Smooth muscle cell (in vitro differentiated cells): Measurements from ENCODE around the gene SFXN1. TPM values are rescaled to one million over a fixed set of nuclear protein-coding genes. Genes with fewer than 3 reads are reported as not detected.

Experiments
- DNase-seq: peaks from one replicate; lab custom pipeline; 2025; ENCODE audit not compliant: unreplicated experiment; lab: John Stamatoyannopoulos, UW
- H2AFZ ChIP-seq: fragments of 200-600 bp; sonication (generic); 2 replicates; pipeline ENCODE4 v1.6.0; 2016; ENCODE audit warnings: antibody characterized with exemption, low read depth, mild to moderate bottlenecking
- H3F3A ChIP-seq: fragments of 200-600 bp; sonication (generic); 2 replicates; pipeline ENCODE4 v1.6.0; 2017; ENCODE audit warnings: antibody characterized with exemption, low read depth
- H3K27ac ChIP-seq: fragments of 200-600 bp; sonication (generic); 2 replicates; pipeline ENCODE4 v1.5.1; 2016; ENCODE audit warnings: low read depth, mild to moderate bottlenecking
- H3K27me3 ChIP-seq: fragments of 200-600 bp; sonication (generic); 2 replicates; pipeline ENCODE4 v1.6.1; 2016; ENCODE audit warnings: low read depth, mild to moderate bottlenecking
- H3K36me3 ChIP-seq: fragments of 200-600 bp; sonication (generic); 2 replicates; pipeline ENCODE4 v1.5.1; 2016; ENCODE audit warnings: low read depth
- H3K4me1 ChIP-seq: fragments of 200-600 bp; sonication (generic); 2 replicates; pipeline ENCODE4 v1.5.1; 2016; ENCODE audit warnings: low read depth
- H3K4me2 ChIP-seq: fragments of 200-600 bp; sonication (generic); 2 replicates; pipeline ENCODE4 v1.6.0; 2016; ENCODE audit warnings: mild to moderate bottlenecking
- H3K4me3 ChIP-seq: fragments of 200-600 bp; sonication (generic); 2 replicates; pipeline ENCODE4 v1.5.1; 2016; ENCODE audit warnings: mild to moderate bottlenecking
- H3K79me2 ChIP-seq: fragments of 200-600 bp; sonication (generic); 2 replicates; pipeline ENCODE4 v1.6.0; 2016; ENCODE audit warnings: low read depth, mild to moderate bottlenecking
- H3K9ac ChIP-seq: fragments of 200-600 bp; sonication (generic); 2 replicates; pipeline ENCODE4 v1.6.0; 2016; ENCODE audit warnings: low read depth
- H3K9me3 ChIP-seq: fragments of 200-600 bp; sonication (generic); replicated peaks from 2 replicates; pipeline ENCODE4 v1.5.1; 2016; ENCODE audit warnings: low read depth
- H4K20me1 ChIP-seq: fragments of 200-600 bp; sonication (generic); 2 replicates; pipeline ENCODE4 v1.6.0; 2016; ENCODE audit warnings: low read depth
- WGBS: methylation state at CpG from one replicate; pipeline ENCODE4 v1.1.7; 2016; ENCODE audit warnings: low lambda C conversion rate; 5-methylcytosine and 5-hydroxymethylcytosine counted together
- polyA plus RNA-seq: library from polyadenylated mRNA; unstranded; fragments of >200 nt; fragmentation: Nextera tagmentation; extraction: Ambion mirVana; gene quantifications from 2 replicates; pipeline ENCODE4 v1.2.1, GENCODE V29; 2016
- total RNA-seq: library from RNA; depleted of rRNA; stranded (reverse); fragments of >200 nt; gene quantifications from 2 replicates; pipeline ENCODE4 v1.2.3, GENCODE V29; 2014
- TF ChIP-seq, protein P1 (sequence below): fragments of 200-600 bp; sonication (generic); IDR thresholded peaks from 2 replicates; pipeline ENCODE4 v1.5.1; 2017; ENCODE audit warnings: borderline replicate concordance, mild to moderate bottlenecking, antibody characterized with exemption; ENCODE audit not compliant: insufficient read depth, poor library complexity, severe bottlenecking

Gene SFXN1
- 136 and 142 TPM in 2 replicates for total RNA-seq
- polyA plus RNA-seq = 63.9 and 65.6 TPM in 2 replicates

- Histone ChIP-seq H4K20me1 (peaks cover 38% of the 10 kb centered on the region), H3F3A (no peaks in the 10 kb centered on the region), H3K27me3 (no peaks in the 10 kb centered on the region), H3K36me3 (no peaks in the 10 kb centered on the region), H3K4me3 (peak within 1 kb of the TSS; percentile 62), H3K4me2 (peak within 1 kb of the TSS; percentile 86), H3K27ac (peak within 1 kb of the TSS; percentile 25), H3K9ac (peak within 1 kb of the TSS; percentile 69), H3K79me2 (peaks cover 51% of the 10 kb centered on the region), H3K4me1 (peaks cover 8% of the 10 kb centered on the region), H3K9me3 (no peaks in the 10 kb centered on the region), H2AFZ (peak within 1 kb of the TSS; percentile 67)
- TF ChIP-seq, protein P1, sequence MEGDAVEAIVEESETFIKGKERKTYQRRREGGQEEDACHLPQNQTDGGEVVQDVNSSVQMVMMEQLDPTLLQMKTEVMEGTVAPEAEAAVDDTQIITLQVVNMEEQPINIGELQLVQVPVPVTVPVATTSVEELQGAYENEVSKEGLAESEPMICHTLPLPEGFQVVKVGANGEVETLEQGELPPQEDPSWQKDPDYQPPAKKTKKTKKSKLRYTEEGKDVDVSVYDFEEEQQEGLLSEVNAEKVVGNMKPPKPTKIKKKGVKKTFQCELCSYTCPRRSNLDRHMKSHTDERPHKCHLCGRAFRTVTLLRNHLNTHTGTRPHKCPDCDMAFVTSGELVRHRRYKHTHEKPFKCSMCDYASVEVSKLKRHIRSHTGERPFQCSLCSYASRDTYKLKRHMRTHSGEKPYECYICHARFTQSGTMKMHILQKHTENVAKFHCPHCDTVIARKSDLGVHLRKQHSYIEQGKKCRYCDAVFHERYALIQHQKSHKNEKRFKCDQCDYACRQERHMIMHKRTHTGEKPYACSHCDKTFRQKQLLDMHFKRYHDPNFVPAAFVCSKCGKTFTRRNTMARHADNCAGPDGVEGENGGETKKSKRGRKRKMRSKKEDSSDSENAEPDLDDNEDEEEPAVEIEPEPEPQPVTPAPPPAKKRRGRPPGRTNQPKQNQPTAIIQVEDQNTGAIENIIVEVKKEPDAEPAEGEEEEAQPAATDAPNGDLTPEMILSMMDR = no peak
- WGBS = under 1% methylated on average over 65 of the region's 94 CpGs
- DNase-seq = peak; percentile 51
These were observed at the start of gene SFXN1 for GRCh38 chr5:175478384-175479124. TSS of gene SFXN1 (plus strand) at chr5:175478560. CDS start at chr5:175492104, 13,544 bp downstream.

- 74% methylated on average over 6 of the region's 6 CpGs for WGBS
These were observed 43.6 kb upstream of the SFXN1 start for GRCh38 chr5:175434800-175435199.

DNA sequence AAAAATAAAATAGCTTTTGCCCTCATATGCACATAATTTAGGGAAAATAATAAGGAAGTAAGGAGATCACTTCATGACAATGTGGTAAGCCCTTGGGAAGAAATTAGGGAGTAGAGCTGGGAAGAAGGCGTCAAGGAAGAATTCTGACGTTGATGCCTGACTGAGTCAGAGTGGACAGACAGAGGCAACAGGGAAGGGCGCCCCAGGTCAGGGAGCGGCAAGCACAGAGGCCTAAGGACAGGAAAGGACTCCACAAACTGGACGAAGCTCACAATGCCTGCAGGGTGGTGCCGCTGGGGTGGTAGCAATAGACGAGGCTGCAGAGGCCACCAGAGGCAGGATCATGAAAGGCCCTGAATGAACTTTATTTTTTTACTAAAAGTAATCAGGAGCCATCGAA, 42.0 kb upstream of the SFXN1 start:
- H2AFZ ChIP-seq = no peak overlapping the region
- no peaks in the 10 kb centered on the region for H3K36me3 ChIP-seq
- H3K27ac ChIP-seq = no peak overlapping the region
- H3K4me1 ChIP-seq = no peaks in the 10 kb centered on the region
- H3K9me3 ChIP-seq = no peaks in the 10 kb centered on the region
- no peak overlapping the region for H3K9ac ChIP-seq
- H3K4me2 ChIP-seq = no peak overlapping the region
- no peaks in the 10 kb centered on the region for H3K79me2 ChIP-seq
- no peak overlapping the region for H3K4me3 ChIP-seq
- TF ChIP-seq, protein P1 = no peak
- H4K20me1 ChIP-seq = no peaks in the 10 kb centered on the region
- H3F3A ChIP-seq = no peaks in the 10 kb centered on the region
- DNase-seq = no peak
- WGBS = 45% methylated on average over 8 of the region's 8 CpGs
- H3K27me3 ChIP-seq = peaks cover 5% of the 10 kb centered on the region

More at GRCh38 chr5:175434800-175435199, 43.6 kb upstream of the SFXN1 start:
- no peaks in the 10 kb centered on the region for H3K9me3 ChIP-seq
- peaks cover 6% of the 10 kb centered on the region for H3K27me3 ChIP-seq
- no peak for DNase-seq
- H4K20me1 ChIP-seq = no peaks in the 10 kb centered on the region
- H3K4me2 ChIP-seq = no peak overlapping the region
- no peaks in the 10 kb centered on the region for H3K36me3 ChIP-seq
- H3K79me2 ChIP-seq = no peaks in the 10 kb centered on the region
- H3K27ac ChIP-seq = no peak overlapping the region
- H2AFZ ChIP-seq = no peak overlapping the region
- H3K9ac ChIP-seq = no peak overlapping the region
- no peaks in the 10 kb centered on the region for H3K4me1 ChIP-seq
- H3F3A ChIP-seq = no peaks in the 10 kb centered on the region
- no peak overlapping the region for H3K4me3 ChIP-seq
- TF ChIP-seq, protein P1 = no peak
